K562 (cell line): Measurements from ENCODE around the gene ISM1. TPM values are rescaled to one million over a fixed set of nuclear protein-coding genes. Genes with fewer than 3 reads are reported as not detected.

Experiments
- ATAC-seq: fragments of 200-7000 bp; cut with Tn5 transposase; 3 replicates; pipeline ENCODE4 v1.9.1; 2020; ENCODE audit warnings: moderate library complexity
- BruUV-seq: library from RNA; stranded (reverse); fragments of 400-500 nt; replicated peaks from 2 replicates; lab custom pipeline; 2021; lab: Mats Ljungman, UMichigan
- CTCF ChIA-PET: fragments of 300-600 bp; formaldehyde crosslinking; extraction: SDS; loops from one replicate; lab custom pipeline; 2021; ENCODE audit warnings: low intra/inter-chr PET ratio; lab: Yijun Ruan, JAX
- POLR2A ChIA-PET: fragments of 300-600, 350-650 bp; sonication (Branson Sonifier 250); formaldehyde crosslinking; extraction: SDS; loops from one replicate; lab custom pipeline; 2021; ENCODE audit warnings: antibody characterized with exemption, inconsistent platforms; lab: Yijun Ruan, JAX
- DNase-seq, 4 experiments: peaks; one replicate each; pipeline versions ENCODE4 v3.0.0 to v3.0.0-alpha.2; 2011 to 2018; ENCODE audit warnings: low spot score in 3 of 4, mixed read lengths in 3 of 4; ENCODE audit errors: extremely low read depth in 1 of 4
- FAIRE-seq: peaks from 2 replicates; lab custom pipeline; 2011; peaks lifted over from hg19 to GRCh38; lab: Jason Lieb, UNC
- H2AFZ ChIP-seq: 2 replicates; pipeline ENCODE4 v1.6.0; 2011; ENCODE audit warnings: low read depth, low read length, control low read depth, inconsistent platforms
- H3K27ac ChIP-seq: fragments of 200-600 bp; 3 replicates; pipeline ENCODE4 v1.8.0; 2011; ENCODE audit warnings: low read depth, mild to moderate bottlenecking, control low read depth, inconsistent platforms, low read length, moderate library complexity, mixed read lengths; ENCODE audit errors: extremely low read depth
- H3K27me3 ChIP-seq, 2 experiments: fragments of 300-600 bp in 1 of 2; 2 replicates in 1 of 2; 3 replicates in 1 of 2; pipeline versions ENCODE4 v1.6.0 to v1.8.0; 2011; ENCODE audit warnings: inconsistent platforms in 2 of 2, low read length in 2 of 2, mild to moderate bottlenecking in 1 of 2, mixed read lengths in 1 of 2, moderate library complexity in 1 of 2; ENCODE audit not compliant: control insufficient read depth in 2 of 2, insufficient read depth in 2 of 2
- H3K36me3 ChIP-seq: fragments of 300-600 bp; 3 replicates; pipeline ENCODE4 v1.8.0; 2011; ENCODE audit warnings: mild to moderate bottlenecking, low read length, inconsistent platforms; ENCODE audit not compliant: control insufficient read depth, insufficient read depth
- H3K4me1 ChIP-seq, 2 experiments: fragments of 200-600 bp in 1 of 2; replicated peaks in 1 of 2; 2 replicates in 1 of 2; 3 replicates in 1 of 2; pipeline versions ENCODE4 v1.5.1 to v1.8.0; 2011; ENCODE audit warnings: inconsistent platforms in 2 of 2, low read length in 2 of 2, mild to moderate bottlenecking in 1 of 2, mixed read lengths in 1 of 2, moderate library complexity in 1 of 2; ENCODE audit not compliant: control insufficient read depth in 2 of 2, insufficient read depth in 2 of 2
- H3K4me2 ChIP-seq: 2 replicates; pipeline ENCODE4 v1.6.1; 2011; ENCODE audit warnings: low read length, control low read depth, inconsistent platforms, mixed read lengths; ENCODE audit not compliant: insufficient read depth
- H3K4me3 ChIP-seq: fragments of 200-600 bp; sonication (generic), shearing (Covaris generic); 2 replicates; pipeline ENCODE4 v1.5.1; 2016; ENCODE audit warnings: control low read depth, inconsistent platforms
- H3K79me2 ChIP-seq: fragments of 200-600 bp; 3 replicates; pipeline ENCODE4 v1.8.0; 2011; ENCODE audit warnings: low read length, inconsistent platforms; ENCODE audit not compliant: control insufficient read depth, insufficient read depth
- H3K9ac ChIP-seq, 2 experiments: 2 replicates each; pipeline versions ENCODE4 v1.6.0 to v1.6.1; 2011; ENCODE audit warnings: low read depth in 2 of 2, low read length in 2 of 2, control low read depth in 1 of 2, inconsistent platforms in 1 of 2, mild to moderate bottlenecking in 1 of 2, mixed read lengths in 1 of 2; ENCODE audit not compliant: insufficient read depth in 1 of 2
- H3K9me1 ChIP-seq: one replicate; pipeline ENCODE4 v1.6.0; 2011; ENCODE audit warnings: inconsistent platforms, mild to moderate bottlenecking, low read length, moderate library complexity; ENCODE audit not compliant: control insufficient read depth, insufficient read depth
- H3K9me3 ChIP-seq: replicated peaks from 2 replicates; pipeline ENCODE4 v1.5.1; 2011; ENCODE audit warnings: low read depth, low read length, inconsistent platforms; ENCODE audit not compliant: control insufficient read depth, insufficient read depth
- H4K20me1 ChIP-seq: replicated peaks from 2 replicates; pipeline ENCODE4 v1.6.1; 2011; ENCODE audit warnings: low read length, inconsistent platforms, mixed read lengths; ENCODE audit not compliant: control insufficient read depth, insufficient read depth
- BDP1 ChIP-seq: IDR thresholded peaks from 3 replicates; pipeline ENCODE4 v1.6.1; 2011; ENCODE audit not compliant: insufficient read length, insufficient read depth
- IRF2 ChIP-seq: sonication (generic); formaldehyde crosslinking; IDR thresholded peaks from 2 replicates; pipeline ENCODE4 v1.8.1; 2022; ENCODE audit warnings: mild to moderate bottlenecking, missing genetic modification reagents
- SRSF1 ChIP-seq: fragments of 200-400 bp; formaldehyde crosslinking; IDR thresholded peaks from 2 replicates; pipeline ENCODE4 v1.6.1; 2017; ENCODE audit warnings: mild to moderate bottlenecking, low read depth, low read length, moderate library complexity
- TAF9B ChIP-seq: fragments of 450-650 bp; IDR thresholded peaks from 2 replicates; pipeline ENCODE4 v1.6.1; 2018; ENCODE audit warnings: mild to moderate bottlenecking; ENCODE audit not compliant: partially characterized antibody
- ZNF324 ChIP-seq: fragments of 250-450 bp; sonication (Bioruptor Pico); IDR thresholded peaks from 2 replicates; pipeline ENCODE4 v1.4.0; 2020; ENCODE audit warnings: mild to moderate bottlenecking
- ZNF354B ChIP-seq: fragments of 250-450 bp; sonication (Bioruptor Pico); IDR thresholded peaks from 2 replicates; pipeline ENCODE4 v1.4.0; 2020
- ZNF444 ChIP-seq: fragments of 250-450 bp; sonication (Bioruptor Pico); IDR thresholded peaks from 2 replicates; pipeline ENCODE4 v1.4.0; 2020; ENCODE audit warnings: mild to moderate bottlenecking, moderate library complexity
- ZNF785 ChIP-seq: fragments of 250-450 bp; sonication (Bioruptor Pico); IDR thresholded peaks from 2 replicates; pipeline ENCODE4 v1.4.0; 2020; ENCODE audit warnings: mild to moderate bottlenecking
- WGBS: fragments of 100-300 bp; shearing (Covaris generic); methylation state at CpG from one replicate; pipeline ENCODE4 v1.1.6; 2016; ENCODE audit warnings: low coverage, mixed read lengths; ENCODE audit not compliant: insufficient coverage; ENCODE audit errors: missing lambda C conversion rate; 5-methylcytosine and 5-hydroxymethylcytosine counted together
- in situ Hi-C: fragments of 300-500 bp; cut with MboI; formaldehyde crosslinking; loops from 4 replicates; pipeline ENCODE4 v1.15.0; 2018; ENCODE audit warnings: inconsistent platforms, mixed read lengths
- intact Hi-C: fragments of 100-400 bp; cut with micrococcal nuclease; formaldehyde crosslinking; loops from 2 replicates; pipeline ENCODE4 v1.14.2; 2022
- polyA plus RNA-seq, 8 experiments: library from polyadenylated mRNA; depleted of rRNA in 4 of 8; stranded (reverse) in 5 of 8; unstranded in 3 of 8; fragments of >200 nt; fragmentation: Nextera tagmentation in 2 of 8; fragmentation: Illumina TruSeq in 1 of 8; extraction: Ambion mirVana in 2 of 8; extraction: Trizol in 1 of 8; gene quantifications; 2 replicates each; pipeline versions ENCODE4 v1.2.1 to v1.2.3, GENCODE V29; 2011 to 2014; ENCODE audit warnings: inconsistent platforms in 1 of 8, missing spikeins in 1 of 8
- total RNA-seq, 7 experiments: library from RNA; depleted of rRNA in 6 of 7; stranded (reverse); fragments of >200 nt in 6 of 7; fragmentation: Illumina TruSeq in 2 of 7; extraction: Trizol in 2 of 7; gene quantifications; 2 replicates each; pipeline versions ENCODE4 v1.2.1 to v1.2.3, GENCODE V29; 2011 to 2021; ENCODE audit warnings: low replicate concordance in 1 of 7
- TF ChIP-seq, protein P1 (sequence below): fragments of 450-650 bp; IDR thresholded peaks from 2 replicates; pipeline ENCODE4 v1.6.1; 2016; ENCODE audit warnings: mild to moderate bottlenecking, moderate library complexity

Gene ISM1
- total and polyA plus RNA-seq, 9 of the 15 experiments (the other 6 are each of a cell fraction or from before 2014, with no cell fraction given), result not detected

DNA sequence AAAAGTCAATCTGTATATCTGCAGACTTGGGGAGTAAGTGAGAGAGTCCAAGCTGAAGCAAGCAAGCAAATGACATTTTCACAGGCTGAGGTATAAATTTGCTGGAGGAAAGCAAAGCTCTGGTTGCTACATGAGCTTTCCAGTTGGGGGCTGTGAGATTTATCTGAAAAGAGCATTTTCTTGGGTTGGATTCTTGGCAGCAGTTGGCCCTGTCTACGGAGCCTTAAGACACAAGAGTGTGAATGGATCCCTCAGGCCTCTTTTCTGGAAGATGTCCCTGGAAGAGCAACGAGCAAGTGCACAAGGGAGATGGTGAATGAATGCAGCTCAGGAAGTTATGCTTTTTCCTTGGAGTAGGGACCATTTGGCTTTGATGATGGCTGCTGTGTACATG lies 30.8 kb downstream of the ISM1 start:
- Histone ChIP-seq H3K4me1 (no peaks in the 10 kb centered on the region; a peak in 1 of 5 replicates), H3K79me2 (no peaks in the 10 kb centered on the region), H3K9me1 (no peaks in the 10 kb centered on the region), H3K9ac (no peak overlapping the region), H3K4me3 (no peak overlapping the region), H3K36me3 (no peaks in the 10 kb centered on the region), H3K9me3 (no peaks in the 10 kb centered on the region), H2AFZ (no peak overlapping the region), H3K4me2 (no peak overlapping the region), H3K27me3 (no peaks in the 10 kb centered on the region), H3K27ac (no peak overlapping the region), H4K20me1 (no peaks in the 10 kb centered on the region)
- BruUV-seq, result no TSS peak
- intact Hi-C loops (no loop called here), in situ Hi-C loops (no loop called here)
- CTCF ChIA-PET, result no interaction called here
- DNase-seq (no peak), FAIRE-seq (no peak), ATAC-seq (no peak)
- 0% methylated on average over 2 of the region's 2 CpGs for WGBS
- TF ChIP-seq BDP1 (no peak), TAF9B (no peak), SRSF1 (no peak), ZNF354B (no peak), IRF2 (CRISPR knock-in tag) (no peak), ZNF324 (CRISPR knock-in tag) (no peak), ZNF444 (CRISPR knock-in tag) (no peak), ZNF785 (CRISPR knock-in tag) (no peak)
- TF ChIP-seq, protein P1, sequence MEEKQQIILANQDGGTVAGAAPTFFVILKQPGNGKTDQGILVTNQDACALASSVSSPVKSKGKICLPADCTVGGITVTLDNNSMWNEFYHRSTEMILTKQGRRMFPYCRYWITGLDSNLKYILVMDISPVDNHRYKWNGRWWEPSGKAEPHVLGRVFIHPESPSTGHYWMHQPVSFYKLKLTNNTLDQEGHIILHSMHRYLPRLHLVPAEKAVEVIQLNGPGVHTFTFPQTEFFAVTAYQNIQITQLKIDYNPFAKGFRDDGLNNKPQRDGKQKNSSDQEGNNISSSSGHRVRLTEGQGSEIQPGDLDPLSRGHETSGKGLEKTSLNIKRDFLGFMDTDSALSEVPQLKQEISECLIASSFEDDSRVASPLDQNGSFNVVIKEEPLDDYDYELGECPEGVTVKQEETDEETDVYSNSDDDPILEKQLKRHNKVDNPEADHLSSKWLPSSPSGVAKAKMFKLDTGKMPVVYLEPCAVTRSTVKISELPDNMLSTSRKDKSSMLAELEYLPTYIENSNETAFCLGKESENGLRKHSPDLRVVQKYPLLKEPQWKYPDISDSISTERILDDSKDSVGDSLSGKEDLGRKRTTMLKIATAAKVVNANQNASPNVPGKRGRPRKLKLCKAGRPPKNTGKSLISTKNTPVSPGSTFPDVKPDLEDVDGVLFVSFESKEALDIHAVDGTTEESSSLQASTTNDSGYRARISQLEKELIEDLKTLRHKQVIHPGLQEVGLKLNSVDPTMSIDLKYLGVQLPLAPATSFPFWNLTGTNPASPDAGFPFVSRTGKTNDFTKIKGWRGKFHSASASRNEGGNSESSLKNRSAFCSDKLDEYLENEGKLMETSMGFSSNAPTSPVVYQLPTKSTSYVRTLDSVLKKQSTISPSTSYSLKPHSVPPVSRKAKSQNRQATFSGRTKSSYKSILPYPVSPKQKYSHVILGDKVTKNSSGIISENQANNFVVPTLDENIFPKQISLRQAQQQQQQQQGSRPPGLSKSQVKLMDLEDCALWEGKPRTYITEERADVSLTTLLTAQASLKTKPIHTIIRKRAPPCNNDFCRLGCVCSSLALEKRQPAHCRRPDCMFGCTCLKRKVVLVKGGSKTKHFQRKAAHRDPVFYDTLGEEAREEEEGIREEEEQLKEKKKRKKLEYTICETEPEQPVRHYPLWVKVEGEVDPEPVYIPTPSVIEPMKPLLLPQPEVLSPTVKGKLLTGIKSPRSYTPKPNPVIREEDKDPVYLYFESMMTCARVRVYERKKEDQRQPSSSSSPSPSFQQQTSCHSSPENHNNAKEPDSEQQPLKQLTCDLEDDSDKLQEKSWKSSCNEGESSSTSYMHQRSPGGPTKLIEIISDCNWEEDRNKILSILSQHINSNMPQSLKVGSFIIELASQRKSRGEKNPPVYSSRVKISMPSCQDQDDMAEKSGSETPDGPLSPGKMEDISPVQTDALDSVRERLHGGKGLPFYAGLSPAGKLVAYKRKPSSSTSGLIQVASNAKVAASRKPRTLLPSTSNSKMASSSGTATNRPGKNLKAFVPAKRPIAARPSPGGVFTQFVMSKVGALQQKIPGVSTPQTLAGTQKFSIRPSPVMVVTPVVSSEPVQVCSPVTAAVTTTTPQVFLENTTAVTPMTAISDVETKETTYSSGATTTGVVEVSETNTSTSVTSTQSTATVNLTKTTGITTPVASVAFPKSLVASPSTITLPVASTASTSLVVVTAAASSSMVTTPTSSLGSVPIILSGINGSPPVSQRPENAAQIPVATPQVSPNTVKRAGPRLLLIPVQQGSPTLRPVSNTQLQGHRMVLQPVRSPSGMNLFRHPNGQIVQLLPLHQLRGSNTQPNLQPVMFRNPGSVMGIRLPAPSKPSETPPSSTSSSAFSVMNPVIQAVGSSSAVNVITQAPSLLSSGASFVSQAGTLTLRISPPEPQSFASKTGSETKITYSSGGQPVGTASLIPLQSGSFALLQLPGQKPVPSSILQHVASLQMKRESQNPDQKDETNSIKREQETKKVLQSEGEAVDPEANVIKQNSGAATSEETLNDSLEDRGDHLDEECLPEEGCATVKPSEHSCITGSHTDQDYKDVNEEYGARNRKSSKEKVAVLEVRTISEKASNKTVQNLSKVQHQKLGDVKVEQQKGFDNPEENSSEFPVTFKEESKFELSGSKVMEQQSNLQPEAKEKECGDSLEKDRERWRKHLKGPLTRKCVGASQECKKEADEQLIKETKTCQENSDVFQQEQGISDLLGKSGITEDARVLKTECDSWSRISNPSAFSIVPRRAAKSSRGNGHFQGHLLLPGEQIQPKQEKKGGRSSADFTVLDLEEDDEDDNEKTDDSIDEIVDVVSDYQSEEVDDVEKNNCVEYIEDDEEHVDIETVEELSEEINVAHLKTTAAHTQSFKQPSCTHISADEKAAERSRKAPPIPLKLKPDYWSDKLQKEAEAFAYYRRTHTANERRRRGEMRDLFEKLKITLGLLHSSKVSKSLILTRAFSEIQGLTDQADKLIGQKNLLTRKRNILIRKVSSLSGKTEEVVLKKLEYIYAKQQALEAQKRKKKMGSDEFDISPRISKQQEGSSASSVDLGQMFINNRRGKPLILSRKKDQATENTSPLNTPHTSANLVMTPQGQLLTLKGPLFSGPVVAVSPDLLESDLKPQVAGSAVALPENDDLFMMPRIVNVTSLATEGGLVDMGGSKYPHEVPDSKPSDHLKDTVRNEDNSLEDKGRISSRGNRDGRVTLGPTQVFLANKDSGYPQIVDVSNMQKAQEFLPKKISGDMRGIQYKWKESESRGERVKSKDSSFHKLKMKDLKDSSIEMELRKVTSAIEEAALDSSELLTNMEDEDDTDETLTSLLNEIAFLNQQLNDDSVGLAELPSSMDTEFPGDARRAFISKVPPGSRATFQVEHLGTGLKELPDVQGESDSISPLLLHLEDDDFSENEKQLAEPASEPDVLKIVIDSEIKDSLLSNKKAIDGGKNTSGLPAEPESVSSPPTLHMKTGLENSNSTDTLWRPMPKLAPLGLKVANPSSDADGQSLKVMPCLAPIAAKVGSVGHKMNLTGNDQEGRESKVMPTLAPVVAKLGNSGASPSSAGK, result no peak
- POLR2A ChIA-PET, result no interaction called here
